GM04504 (cell line): ENCODE measurements around the gene RCC1.
"Not testable (repeated sequence)": the region's sequence is repeated elsewhere in the genome, so short reads cannot be mapped to it uniquely, and the experiment has no call there.

Source experiments
- DNase-seq: peaks from one replicate; pipeline ENCODE4 v3.0.0-alpha.2; 2012; ENCODE audit warnings: low read depth

RCC1 gene

GRCh38 chr1:28545246-28545628, 39.4 kb downstream of the RCC1 start:
- no peak for DNase-seq

DNA sequence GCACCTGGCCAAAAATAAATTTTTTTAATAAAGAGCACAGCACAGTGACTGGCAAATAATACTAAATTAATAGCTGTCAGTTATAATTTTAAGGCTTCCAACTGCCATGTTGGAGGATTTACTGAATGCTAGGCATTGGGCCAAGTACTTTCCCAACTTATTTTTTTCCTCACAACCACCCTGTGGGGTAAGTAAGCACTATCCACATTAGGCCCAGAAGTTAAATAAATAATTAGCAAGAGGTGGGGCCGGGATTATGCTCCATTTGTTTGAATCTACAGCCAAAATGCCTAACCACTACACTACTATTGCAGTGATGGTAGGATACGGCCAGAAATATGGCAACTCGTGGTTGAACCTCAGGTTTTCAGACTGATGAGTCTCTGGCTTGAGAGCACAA, 42.5 kb downstream of the RCC1 start:
- DNase-seq: no peak

DNA sequence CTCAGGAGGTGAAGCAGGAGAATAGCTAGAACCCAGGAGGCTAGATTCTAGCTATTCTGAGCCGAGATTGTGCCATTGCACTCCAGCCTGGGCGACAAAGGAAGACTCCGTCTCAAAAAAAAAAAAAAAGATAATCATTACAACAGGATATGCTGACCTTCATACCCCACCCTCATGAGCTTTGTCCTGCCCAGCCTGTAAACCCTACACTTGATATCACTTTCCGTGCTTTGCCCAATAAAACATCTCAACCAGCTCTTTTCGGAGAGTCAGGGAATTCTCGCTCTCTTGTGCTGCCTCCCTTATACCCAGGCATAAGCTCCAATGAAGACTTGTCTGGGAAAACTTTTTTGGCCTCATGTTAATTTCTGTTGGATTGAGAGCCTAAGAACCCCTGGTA, 45.5 kb downstream of the RCC1 start:
- no peak for DNase-seq

- DNase-seq: peak; percentile 91
These were observed 47.2 kb downstream of the RCC1 start, which contains the start of gene TRNAU1AP for GRCh38 chr1:28552758-28553663. Gene TRNAU1AP (plus strand): TSS chr1:28553085. CDS start chr1:28553111, 26 bp downstream.

DNA sequence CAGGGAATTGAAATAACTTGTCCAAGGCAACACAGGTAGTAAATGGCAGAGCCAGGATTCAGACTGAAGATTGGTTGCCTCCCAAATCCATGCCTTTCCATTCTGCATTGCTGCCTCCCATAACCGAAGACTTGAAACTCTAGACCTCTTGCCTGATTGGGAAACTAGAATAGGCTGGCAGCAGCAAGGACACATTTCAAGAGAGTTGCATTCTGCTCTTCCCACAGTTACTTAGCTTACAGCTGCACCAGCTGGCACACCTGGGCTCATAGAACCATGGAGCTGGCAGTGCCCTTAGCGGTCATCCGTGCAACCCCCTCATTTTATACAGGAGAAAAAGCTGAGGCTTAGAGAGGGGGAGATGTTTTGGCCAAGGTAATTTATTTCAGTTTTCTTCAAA, 55.0 kb downstream of the RCC1 start:
- DNase-seq: no peak

GRCh38 chr1:28564310-28564709, 58.5 kb downstream of the RCC1 start:
- DNase-seq: no peak

GRCh38 chr1:28565040-28565439, 59.2 kb downstream of the RCC1 start:
- no peak for DNase-seq

GRCh38 chr1:28565726-28566125, 59.9 kb downstream of the RCC1 start:
- DNase-seq: no peak

DNA sequence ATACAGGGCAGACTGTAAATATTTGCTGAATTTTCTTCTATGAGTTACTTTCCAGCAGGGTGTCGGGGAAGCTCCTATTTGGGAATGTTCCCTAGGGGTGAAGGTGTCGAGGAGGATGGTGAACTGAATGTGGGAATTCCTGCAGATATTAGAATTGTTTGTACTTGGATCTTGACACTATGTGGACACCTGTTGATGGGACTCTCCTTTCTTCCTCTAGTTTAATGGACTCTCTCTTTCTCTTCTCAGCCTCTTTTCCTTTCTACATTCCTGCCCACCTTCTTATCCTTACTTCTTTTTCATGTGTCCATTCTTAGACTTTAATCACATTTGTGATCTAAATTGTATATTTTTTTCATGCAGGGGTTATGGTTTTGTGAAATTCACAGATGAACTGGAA, 61.1 kb downstream of the RCC1 start:
- DNase-seq: no peak

DNA sequence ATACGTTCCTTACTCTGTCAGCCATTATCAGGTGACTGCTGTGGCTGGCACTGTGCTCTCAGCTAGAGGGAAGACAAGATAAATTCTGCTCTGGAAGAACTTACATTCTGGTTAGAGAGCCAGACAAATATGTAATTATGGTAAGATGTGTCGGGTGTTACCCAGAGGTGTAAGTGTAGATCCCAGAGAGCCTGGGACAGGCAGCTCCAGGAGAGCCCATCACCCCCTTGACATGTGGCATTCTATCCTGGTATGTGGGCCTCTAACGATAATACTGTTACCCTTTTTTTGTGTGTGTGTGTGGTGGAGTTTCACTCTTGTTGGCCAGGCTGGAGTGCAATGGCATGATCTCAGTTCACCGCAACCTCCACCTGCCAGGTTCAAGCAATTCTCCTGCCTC, 66.1 kb downstream of the RCC1 start:
- no peak for DNase-seq

- peak; percentile 16 for DNase-seq
These were observed 67.0 kb downstream of the RCC1 start for GRCh38 chr1:28572891-28573290.

DNA sequence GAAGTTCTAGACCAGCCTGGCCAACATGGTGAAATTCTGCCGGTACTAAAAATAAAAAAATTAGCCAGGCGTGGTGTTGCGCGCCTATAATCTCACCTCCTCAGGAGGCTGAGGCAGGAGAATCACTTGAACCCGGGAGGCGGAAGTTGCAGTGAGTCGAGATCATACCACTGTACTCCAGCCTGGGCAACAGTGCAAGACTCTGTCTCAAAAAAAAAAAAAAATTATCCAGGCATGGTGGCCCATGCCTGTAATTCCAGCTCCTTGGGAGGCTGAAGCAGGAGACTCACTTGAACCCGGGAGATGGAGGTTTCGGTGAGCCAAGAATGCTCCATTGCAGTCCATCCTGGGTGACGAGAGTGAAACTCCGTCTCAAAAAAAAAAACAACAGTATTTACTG, 67.7 kb downstream of the RCC1 start:
- DNase-seq: no peak

DNA sequence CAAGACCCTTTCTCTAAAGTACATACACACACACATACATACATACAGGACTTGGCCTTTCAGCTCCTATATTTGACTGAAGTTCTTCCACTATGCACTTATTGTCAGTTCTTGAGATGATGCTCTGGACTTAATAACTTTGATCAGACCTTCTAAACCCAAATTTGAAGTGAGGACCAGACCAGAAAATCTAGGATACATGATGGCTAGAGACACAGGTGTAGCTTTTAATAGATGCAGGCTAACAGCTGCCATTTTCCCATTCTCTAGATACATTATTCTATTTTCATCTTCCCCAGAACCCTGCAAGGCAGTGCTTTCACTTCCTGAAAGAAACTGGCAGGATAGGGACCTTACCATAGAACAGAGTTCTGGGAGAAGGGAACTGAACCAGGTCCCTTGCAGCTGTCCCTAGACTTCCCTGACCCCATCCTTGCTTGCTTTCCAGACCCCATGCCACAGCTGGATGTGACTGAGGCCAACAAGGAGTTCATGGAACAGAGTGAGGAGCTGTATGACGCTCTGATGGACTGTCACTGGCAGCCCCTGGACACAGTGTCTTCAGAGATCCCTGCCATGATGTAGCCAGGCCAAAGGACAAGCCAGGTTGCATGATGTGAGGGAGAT, 71.3 kb downstream of the RCC1 start:
- DNase-seq: no peak

GRCh38 chr1:28577738-28578536, 72.1 kb downstream of the RCC1 start:
- DNase-seq: no peak

DNA sequence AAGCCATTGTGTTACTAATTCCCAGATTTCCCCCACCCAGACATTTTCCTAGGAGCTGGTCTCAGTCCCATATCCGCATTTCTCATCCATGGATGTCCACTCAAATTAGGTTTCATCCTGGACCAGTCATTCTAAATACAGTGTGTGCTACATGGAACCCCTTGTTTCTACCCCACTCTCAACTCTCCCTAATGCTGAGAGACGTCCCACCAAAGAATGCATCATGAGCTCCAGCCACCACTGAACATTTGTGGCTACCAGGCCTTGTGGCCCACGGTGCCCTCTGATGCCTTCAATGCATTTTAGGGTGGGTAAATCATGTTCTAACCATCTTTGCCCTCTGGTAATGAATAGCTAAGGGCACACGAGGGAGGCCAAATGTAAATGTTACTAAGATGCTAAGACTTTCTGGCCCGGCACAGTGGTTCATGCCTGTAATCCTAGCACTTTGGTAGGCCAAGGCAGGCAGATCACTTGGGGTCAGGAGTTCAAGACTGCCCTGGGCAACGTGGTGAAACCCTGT, 72.9 kb downstream of the RCC1 start:
- DNase-seq: no peak

- DNase-seq: no peak
These were observed 73.6 kb downstream of the RCC1 start for GRCh38 chr1:28579401-28579800.

DNA sequence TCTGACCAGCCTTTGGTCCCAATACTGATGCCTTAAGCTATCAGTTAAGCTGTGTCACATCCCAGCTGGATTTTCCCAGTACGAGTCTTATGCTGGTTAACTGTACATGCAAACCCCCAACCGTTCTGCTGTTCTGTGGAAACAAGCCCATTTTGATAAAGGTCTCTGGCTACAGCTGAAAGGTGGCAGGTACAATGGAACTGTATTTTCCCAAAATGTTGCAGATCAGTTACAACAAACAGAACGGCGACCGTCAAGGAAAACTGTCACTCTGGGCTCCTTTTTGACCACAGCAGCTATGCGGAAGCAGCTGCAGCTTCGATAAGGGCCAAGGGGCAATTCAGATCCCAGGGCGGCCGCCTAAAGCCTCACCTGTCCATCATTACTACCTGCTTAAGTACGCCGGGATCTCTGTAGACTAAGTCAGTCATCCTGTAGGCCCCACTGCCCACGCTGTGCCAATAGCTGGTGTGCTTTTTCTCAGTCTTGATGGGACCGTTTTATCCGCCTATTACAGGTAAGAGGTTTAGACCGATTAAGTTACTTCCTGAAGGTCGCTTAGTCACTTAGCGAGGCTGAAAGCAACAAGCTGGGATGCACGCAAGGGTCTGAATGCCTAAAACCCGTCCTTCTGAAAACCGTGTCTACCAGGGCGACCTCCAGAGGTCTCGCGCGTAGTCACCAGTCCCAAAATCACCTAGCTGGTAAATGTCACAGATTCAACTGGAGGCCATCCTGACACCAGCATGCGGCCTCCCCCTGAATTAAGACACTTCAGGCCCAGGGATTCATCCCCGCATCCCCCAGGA, 75.1 kb downstream of the RCC1 start:
- DNase-seq: no peak

- peak; percentile 89 for DNase-seq
These were observed 75.8 kb downstream of the RCC1 start for GRCh38 chr1:28581531-28582247.

- no peak for DNase-seq
These were observed 76.4 kb downstream of the RCC1 start for GRCh38 chr1:28582248-28582615.

GRCh38 chr1:28586585-28587391, 80.9 kb downstream of the RCC1 start:
- not testable (repeated sequence) for DNase-seq
